DMS 273 (cell line): ENCODE results near the gene HS3ST1.
"Not testable (repeated sequence)": the region's sequence is repeated elsewhere in the genome, so short reads cannot be mapped to it uniquely, and the experiment has no call there.

Experiments
- DNase-seq: peaks from one replicate; lab custom pipeline; 2025; ENCODE audit not compliant: unreplicated experiment; lab: John Stamatoyannopoulos, UW

The HS3ST1 gene

DNA sequence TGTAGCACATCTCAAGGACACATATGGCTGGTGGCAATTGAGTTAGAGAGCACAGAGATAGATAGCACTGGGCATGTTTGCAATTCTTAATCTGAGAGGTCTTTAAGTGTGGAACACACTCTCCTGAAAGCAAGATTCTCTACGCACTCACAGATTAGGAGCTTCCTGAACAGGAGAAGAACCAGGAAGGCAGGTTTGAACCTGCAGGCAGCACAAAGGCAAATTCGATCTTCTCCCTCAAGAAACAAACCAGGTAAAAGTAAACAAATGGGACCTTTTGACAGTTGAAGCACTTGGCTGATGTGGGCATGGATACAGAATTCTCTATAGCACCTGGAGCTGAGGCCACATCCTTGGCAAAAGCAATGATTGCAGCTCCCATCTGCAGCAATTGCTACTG is 24.3 kb downstream of the HS3ST1 start:
- DNase-seq, result no peak

- no peak for DNase-seq
Observed at GRCh38 chr4:11402192-11402591, 26.5 kb downstream of the HS3ST1 start.

- no peak for DNase-seq
Observed at GRCh38 chr4:11399461-11399971, 29.2 kb downstream of the HS3ST1 start.

DNA sequence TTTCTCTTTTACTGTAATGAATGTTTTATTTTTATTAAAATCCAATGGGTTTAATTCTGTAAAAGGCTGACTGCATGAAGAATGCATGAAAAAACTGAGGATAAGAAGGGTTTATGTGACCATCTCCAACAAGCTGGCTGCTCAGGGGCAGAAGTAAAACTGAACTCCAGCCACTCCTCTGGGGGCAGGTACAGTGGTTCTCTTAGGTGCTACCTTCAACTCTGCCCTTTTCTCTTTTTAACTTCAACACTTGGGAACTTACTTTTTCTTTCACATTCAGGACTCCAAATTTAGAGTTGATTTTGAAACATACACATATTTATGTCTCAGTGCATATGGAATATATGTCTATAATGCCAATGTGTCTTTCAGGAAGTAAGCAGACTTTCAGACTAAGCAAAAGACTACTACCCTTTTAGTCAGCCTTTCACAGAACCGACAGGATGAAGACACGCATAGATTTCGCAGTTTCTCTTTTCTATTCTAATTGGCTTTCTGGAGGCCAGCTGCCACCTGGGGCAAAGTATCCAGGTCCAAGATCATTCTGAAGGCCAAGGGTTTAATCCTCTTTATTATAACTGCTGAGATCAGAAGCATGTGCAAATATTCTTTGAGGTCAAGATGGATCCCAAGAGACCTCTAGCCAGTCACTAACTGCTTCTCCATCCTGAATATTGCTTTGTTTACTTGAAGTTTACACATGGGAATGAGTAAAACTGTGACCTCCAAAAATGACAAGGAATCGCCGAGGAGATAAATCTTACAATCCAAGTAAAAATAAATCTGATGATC is 30.7 kb downstream of the HS3ST1 start:
- no peak for DNase-seq

GRCh38 chr4:11397146-11397545 is 31.5 kb downstream of the HS3ST1 start:
- no peak for DNase-seq

DNA sequence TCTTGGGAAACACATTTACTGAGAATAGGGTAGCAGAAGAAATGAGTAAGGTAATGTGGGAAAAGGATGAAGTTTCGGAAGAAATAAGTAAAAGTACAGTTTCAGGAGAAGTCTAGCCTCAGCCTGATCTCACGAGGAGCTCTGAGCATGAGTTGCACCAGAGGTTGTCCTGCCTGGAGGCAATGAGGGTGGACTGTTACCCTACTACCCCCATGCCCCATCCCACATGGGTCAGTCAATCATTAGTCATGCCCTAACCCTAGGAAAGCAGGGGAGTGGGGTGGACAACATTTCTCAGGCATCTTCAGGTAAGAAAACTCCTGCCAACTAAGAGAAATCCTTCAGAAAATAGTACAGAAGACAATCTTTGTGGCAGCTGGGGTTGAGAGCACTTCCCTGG is 35.1 kb downstream of the HS3ST1 start:
- no peak for DNase-seq

- not testable (repeated sequence) for DNase-seq
Observed at GRCh38 chr4:11384072-11384471, 44.6 kb downstream of the HS3ST1 start.

DNA sequence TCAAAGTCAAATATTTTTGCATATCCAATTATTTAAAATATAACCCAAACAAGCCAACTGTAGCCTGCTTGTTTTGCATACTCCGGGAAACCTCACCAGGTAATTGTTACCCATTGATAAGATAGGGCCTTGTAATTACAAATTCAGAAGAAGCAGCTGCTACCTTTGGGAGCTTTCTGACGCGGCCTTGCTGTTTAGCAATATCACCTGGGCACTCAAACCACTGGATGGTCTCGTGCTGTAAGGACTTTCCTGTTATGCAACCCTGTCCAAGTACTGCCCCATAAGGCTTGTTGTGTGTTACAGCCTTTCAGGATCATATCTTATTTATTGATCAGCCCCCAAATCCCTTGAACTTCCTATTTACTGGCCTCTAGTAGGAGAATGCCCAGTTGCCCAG is 52.1 kb downstream of the HS3ST1 start:
- DNase-seq, result no peak

DNA sequence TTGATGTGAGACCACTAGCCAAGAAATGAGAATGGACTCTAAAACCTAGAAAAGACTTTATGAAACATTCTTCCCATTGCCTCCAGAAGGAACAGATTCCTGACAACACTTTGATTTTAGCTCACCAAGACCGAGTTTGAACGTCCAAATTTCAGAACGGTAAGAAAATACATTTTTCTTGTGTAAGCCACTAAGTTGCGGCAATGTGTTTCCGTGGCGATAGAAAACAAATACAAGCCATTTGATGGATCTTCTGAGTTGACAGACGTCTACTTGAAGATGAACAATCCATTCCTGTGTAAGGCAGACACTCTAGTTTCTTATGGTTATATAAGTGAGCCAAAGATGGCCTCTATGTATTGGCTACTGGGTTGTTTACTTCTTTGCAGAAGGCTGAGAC is 52.5 kb downstream of the HS3ST1 start:
- DNase-seq, result no peak

DNA sequence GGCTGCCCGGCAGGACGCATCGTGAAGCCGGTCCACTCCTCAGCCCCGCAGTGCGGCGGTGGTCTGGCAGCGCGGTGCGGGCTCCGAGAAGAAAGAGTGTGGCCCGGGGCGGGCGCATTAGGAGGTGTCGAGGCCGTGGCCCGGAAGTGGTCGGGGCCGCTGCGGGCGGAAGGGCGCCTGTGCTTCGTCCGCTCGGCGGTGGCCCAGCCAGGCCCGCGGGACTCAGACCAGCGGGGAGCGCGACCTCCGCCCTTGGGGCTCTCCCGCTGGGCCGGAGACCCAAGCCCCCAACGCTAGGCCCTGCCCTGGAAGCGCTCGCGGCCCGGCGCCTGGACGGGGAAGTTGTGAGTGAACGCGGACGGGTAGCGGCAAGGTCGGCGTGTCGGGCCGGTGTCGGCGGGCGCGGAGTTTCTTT is 60.0 kb downstream of the HS3ST1 start:
- no peak for DNase-seq

GRCh38 chr4:11367371-11367770 is 61.3 kb downstream of the HS3ST1 start:
- DNase-seq, result peak; percentile 20

DNA sequence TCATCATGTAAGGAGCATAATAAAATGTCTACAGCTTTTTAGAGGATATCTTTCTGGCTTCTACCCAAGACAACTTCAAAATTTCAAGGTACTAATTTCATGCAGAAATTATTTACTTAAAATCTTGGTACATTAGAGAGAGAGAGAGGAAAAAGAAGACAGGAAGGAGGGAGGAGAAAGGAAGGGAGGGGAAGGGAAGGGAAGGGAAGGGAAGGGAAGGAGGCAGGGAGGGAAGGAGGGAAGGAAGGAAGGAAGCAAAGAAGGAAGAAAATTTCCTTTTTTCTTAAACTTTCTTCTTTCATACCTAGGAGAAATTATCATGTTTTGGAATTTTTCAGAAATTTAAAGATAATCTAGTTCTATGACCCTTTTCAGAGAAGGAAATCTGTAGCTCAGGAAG is 61.8 kb downstream of the HS3ST1 start:
- DNase-seq, result no peak

GRCh38 chr4:11365039-11365438 is 63.7 kb downstream of the HS3ST1 start:
- no peak for DNase-seq

DNA sequence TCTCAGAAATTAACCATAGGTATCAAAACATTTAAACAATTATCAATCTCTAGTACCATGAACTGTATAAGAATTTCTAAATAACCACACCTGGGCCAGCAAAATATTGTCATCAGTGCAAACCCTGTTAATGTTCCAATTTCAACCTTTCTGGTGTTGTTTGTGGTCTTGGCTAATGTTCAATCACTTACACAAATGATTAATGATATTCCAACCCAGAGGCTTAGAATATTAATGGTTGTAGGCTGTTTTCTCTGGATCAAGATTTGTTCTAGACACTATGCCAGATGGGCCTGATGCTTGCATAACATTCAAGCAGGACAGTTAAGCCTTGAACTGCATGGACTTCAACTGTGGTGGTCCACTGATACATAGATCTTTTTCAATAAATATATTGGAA is 69.1 kb downstream of the HS3ST1 start:
- no peak for DNase-seq

- no peak for DNase-seq
Observed at GRCh38 chr4:11355226-11355625, 73.5 kb downstream of the HS3ST1 start.

GRCh38 chr4:11354531-11354930 is 74.2 kb downstream of the HS3ST1 start:
- no peak for DNase-seq

DNA sequence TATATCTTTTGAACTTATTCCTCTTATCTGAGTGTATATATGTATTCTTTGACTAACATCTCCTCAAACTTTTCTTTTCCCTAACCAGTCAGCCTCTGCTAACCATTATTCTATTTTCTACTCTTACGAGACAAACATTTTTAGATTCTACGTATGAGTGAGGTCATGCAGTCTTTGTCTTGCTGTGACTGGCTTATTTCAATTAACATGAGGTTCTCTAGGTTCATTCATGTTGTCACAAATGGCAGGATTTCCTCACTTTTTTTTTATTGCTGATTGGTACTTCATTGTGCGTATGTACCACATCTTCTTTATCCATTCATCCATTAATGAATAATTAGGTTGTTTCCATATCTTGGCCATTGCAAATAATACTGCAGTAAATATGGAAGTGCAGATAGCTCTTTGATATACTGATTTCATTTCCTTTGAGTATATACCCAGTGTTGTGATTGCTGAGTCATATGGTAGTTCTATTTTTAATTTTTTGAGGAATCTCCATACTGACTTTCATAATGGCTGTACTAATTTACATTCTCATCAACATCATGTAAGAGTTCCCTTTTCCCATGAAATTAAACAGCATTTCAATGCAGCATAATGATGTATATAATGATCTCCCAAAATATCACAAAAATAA is 80.1 kb downstream of the HS3ST1 start:
- DNase-seq, result no peak

DNA sequence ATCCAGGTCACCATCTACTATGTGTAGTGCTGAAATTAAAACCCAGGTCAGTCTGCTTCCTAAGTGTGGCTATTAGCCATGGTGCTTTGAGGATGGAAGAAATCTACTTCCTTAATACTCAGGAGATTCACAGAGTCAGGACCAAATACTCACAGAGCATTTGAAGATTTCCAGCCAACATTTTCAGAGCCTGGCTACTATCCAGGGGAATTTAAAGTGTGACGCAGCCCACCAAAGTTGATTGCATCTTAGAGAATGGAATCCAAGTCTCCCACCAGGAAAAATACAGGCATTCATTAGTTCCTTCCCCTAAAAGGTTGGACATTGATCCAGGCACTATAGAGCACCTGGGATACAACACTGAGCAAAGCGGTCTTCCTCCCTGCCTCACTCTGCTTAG is 83.8 kb downstream of the HS3ST1 start:
- no peak for DNase-seq

DNA sequence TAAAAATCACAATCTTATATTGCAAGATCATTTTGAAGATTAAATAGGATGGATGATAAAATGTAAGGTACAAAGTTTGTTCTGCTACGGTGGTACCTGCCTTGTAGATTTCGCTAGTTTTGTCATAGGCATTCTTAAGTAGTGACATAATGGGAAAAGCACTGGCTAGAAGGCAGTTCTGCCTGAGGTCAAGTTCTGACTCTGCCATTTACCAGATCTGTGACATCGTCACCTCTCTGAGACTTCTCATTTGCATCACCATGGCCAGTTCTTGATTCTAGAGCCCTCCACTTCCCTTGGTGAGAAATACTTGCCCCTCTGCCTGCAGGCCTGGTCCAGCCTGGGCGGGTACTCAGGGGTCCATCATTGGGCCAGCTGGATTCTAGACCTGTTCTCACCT is 85.2 kb downstream of the HS3ST1 start:
- no peak for DNase-seq
